Medulla oblongata (tissue), 1 donor: ENCODE results near the gene CDKN2D.
A peak's percentile ranks its signal among the peaks of the same experiment; 100 is the strongest.
"Not testable (repeated sequence)": the region's sequence is repeated elsewhere in the genome, so short reads cannot be mapped to it uniquely, and the experiment has no call there.

Source experiments
- DNase-seq: peaks from one replicate; pipeline ENCODE4 v3.0.0-alpha.2; 2015; ENCODE audit errors: extremely low spot score

The CDKN2D gene

GRCh38 chr19:10580979-10581631 is 12.3 kb upstream of the CDKN2D start:
- peak; percentile 97 for DNase-seq

- no peak for DNase-seq
Measured at GRCh38 chr19:10577951-10578350, 9.2 kb upstream of the CDKN2D start.

- no peak for DNase-seq
Measured at GRCh38 chr19:10575011-10575716, 6.4 kb upstream of the CDKN2D start.

GRCh38 chr19:10574462-10574861 is 5.7 kb upstream of the CDKN2D start:
- no peak for DNase-seq

DNA sequence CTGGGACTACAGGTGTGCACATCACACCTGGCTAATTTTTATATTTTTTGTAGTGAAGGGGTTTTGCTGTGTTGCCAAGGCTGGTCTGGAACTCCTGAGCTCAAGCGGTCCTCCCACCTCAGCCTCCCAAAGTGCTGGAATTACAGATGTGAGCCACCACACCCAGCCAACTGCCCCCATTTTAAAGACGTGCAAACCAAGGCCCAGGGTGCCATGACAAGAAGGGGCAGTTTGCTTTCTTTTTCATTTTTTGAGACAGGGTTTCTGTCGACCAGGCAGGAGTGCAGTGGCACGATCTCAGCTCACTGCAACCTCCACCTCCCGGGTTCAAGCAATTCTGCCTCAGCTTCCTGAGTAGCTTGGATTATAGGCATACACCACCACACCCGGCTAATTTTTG is 5.0 kb upstream of the CDKN2D start:
- not testable (repeated sequence) for DNase-seq

GRCh38 chr19:10568062-10568825 is 535 bp downstream of the CDKN2D start:
- DNase-seq = peak; percentile 24

- DNase-seq = no peak
Measured at GRCh38 chr19:10567656-10568055, 1.1 kb downstream of the CDKN2D start.

DNA sequence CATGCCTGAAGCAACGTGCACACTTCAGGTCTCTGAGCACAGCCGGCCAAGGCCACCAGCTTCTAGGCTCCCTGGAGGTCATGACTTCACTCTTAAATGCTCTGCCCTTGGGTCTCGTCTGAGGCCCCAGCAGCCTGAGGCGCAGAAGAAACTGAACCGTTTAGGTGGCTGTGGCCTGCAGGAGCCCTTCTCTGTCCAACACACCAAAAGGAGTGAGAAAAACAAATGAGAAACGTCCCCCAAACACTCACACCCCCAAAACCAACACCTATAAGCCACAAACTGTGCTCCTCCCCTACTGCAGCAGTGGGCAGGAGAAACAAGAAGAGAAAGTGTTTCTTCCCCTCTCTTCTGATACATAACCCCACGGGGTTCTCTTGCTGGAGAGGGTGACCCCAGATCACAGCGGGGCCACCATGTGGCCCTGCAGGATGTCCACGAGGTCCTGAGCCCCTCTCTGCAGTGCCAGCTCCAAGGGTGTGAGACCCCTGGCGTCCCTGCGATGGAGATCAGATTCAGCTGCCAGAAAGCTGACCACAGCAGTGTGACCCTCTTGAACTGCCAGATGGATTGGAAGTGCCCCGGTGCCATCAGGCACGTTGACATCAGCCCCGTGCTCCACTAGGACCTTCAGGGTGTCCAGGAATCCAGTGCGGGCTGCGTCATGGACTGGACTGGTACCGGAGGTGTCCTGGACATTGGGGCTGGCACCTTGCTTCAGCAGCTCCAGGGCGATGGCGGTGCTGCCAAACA is 1.9 kb downstream of the CDKN2D start:
- peak; percentile 19 for DNase-seq

DNA sequence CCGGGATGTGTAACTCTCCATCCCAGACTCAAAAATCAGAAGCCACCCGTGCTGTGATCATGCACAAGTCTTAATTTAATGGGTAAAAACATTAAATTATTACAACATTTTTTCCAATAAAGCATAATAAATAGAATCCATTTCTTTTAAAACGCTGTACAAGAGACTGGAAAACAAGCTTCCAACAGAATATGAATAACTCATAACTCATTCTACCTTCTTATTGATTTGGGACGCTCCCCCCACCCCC is 2.4 kb downstream of the CDKN2D start:
- no peak for DNase-seq

DNA sequence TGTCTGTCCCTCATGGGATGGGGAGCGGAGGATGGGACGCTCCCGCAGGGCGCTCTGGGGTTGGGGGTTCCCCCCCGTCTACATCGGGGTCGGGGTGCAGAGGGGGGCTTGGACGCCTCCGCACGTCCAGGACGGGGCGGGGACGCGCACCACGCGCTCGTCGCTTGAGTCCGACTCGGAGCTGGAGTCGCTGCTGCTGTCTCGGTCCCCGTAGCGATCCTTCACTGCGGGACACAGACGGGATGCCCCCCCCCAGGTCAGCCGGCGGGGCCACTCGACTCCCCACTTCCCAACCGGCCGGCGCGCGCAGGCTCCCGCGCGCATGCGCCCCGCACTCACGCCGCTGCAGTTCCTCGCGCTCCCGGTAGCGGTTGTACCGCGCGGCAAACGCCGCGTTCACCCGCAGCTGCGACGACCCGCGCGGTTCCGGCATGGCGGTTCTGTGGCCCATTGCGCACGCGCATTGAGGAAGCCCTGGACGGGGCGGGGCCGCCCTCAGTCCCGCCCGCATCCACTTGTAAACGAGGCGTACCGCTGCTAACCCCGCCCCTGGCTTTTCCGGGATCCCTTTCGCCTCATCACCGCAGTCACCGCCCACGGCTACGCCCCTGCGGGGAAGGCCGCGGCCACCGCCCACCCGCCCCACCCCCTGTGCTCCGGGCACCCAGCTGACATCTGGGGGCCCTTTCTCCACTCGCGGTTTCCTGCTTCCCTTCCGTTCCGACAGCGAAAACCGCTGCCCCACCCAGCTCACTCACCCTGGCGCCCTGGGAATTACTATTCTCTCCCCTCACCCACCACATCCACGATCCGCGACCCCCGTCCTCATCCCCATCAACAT is 3.0 kb downstream of the CDKN2D start, which contains the start of gene KRI1:
Gene KRI1, minus strand, starts transcription at position 444 of the 841 bp plus-strand sequence. Its CDS starts 11 bp downstream, at position 433.
- DNase-seq = peak; percentile 98

- DNase-seq = peak; percentile 35
Measured at GRCh38 chr19:10565028-10565566, 3.7 kb downstream of the CDKN2D start.

DNA sequence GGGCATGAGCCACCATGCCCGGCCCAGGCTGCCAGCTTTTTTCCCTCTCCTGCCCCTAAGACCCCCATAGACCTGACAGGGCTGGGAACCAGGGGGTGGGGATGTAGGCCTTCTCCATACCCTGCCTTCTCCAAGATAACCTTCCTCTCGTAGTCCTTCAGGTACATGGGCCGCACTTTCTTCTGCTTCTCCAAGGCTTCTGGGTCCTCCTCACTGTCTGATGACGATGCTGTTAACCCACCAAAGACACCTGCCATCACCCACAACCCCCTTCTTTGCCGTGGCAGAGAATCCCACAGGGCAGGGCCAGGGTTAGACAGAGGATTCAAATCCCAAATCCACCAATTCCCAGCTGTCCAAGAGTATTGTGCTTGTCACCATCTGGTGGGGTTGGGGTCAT is 6.2 kb downstream of the CDKN2D start:
- no peak for DNase-seq

GRCh38 chr19:10560154-10560553 is 8.6 kb downstream of the CDKN2D start:
- no peak for DNase-seq

GRCh38 chr19:10557603-10558197 is 11.1 kb downstream of the CDKN2D start:
- DNase-seq = no peak

- DNase-seq = no peak
Measured at GRCh38 chr19:10555610-10555973, 13.2 kb downstream of the CDKN2D start.

DNA sequence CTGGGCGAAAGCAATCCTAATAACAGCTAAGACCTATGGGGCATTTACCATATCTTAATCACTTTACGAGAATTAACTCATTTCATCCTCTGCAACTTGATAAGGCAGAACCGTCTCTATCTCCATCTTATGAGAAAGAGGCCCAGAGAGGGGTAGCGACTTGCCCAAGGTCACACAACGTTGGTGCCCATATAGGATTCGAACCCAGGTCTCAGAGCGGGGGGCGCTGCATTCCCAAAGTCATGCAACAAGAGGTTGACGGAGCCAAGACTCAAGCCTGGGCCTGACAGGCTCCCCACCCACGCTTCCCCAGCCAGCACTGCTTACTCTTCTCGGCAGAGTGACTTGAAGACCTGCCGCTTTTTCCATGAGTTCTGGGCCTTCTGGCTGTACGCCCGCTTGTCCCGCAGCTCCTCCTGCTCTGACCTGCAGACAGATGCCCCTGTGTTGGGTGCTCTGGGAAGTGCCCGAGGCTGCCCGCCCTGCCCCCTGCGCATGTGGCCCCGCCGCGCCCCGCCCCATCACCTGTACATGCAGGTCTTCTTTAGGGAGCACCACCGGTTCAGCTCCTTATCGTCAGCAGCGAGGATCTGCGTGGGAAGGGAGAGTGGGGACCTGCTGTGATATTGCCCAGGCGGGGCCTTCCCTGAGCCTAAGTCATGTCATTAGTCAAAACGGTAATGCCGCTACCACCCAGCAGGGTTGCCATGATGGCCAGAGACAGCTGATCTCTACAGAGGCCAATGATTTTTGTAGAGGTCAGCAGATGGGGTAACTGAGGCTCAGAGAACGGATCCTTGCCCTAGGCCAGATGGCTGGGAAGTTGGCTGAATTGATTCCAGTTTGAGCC is 13.8 kb downstream of the CDKN2D start:
- DNase-seq = no peak

GRCh38 chr19:10553943-10554381 is 14.8 kb downstream of the CDKN2D start:
- no peak for DNase-seq

DNA sequence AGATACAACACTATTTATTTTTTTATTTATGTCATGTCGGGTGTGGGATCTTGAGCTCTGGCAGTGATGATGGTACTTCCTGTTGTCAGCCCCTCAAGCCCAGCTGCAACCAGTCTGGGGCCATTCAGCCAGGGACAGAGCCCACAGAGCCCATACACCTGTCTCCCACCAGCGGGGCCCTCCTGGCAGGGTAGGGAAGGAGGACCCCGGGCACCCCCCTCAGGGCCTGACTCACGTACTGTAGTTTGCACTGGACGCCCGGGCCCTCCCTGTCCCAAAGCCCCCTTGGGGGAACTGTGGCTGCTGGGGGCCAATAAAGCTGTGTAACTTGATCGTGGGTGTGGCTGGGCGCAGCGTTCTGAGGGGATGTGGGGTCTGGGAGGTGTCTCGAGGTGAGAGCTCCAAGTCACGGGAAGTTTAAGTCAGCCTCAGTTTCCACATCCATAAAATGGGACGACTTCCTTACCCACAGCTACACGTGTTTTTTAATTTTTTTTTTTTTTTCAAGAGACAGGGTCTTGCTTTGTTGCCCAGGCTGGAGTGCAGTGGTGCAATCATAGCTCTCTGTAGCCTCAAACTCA is 15.6 kb downstream of the CDKN2D start:
- DNase-seq = no peak

- DNase-seq = no peak
Measured at GRCh38 chr19:10552510-10553053, 16.2 kb downstream of the CDKN2D start.
